HCT116 (cell line): ENCODE measurements around the gene FGD4. TPM values are rescaled to one million over a fixed set of nuclear protein-coding genes. Genes with fewer than 3 reads are reported as not detected.

Source experiments
- ATAC-seq: fragments of 200-7000 bp; cut with Tn5 transposase; 2 replicates; pipeline ENCODE4 v1.9.1; 2020; ENCODE audit warnings: mild to moderate bottlenecking, moderate library complexity
- BruUV-seq: library from RNA; stranded (reverse); fragments of 400-500 nt; replicated peaks from 2 replicates; lab custom pipeline; 2021; lab: Mats Ljungman, UMichigan
- CTCF ChIA-PET: fragments of 300-600 bp; sonication (Branson Sonifier 250); formaldehyde crosslinking; loops from one replicate; lab custom pipeline; 2021; ENCODE audit warnings: antibody characterized with exemption; lab: Charles Lee
- POLR2A ChIA-PET: fragments of 300-600, 350-600 bp; sonication (Branson Sonifier 250); formaldehyde crosslinking; loops from one replicate; lab custom pipeline; 2021; ENCODE audit warnings: antibody characterized with exemption; lab: Charles Lee
- RAD21 ChIA-PET, 2 experiments: fragments of 300-600 bp; sonication (Branson Sonifier 250); formaldehyde crosslinking; loops; one replicate each; lab custom pipeline; 2023; ENCODE audit warnings: low total read pairs in 2 of 2; ENCODE audit not compliant: uncharacterized antibody in 2 of 2, unreplicated experiment in 2 of 2, low non-redundant PET in 1 of 2; lab: Charles Lee
- DNase-seq: peaks from one replicate; pipeline ENCODE4 v3.0.0-alpha.2; 2010; ENCODE audit warnings: low read depth, low spot score
- H2AFZ ChIP-seq: fragments of 200-600 bp; shearing (Covaris generic), sonication (generic); 2 replicates; pipeline ENCODE4 v1.6.1; 2017; ENCODE audit warnings: low read depth, mixed run types, mixed read lengths, antibody characterized with exemption, low read length; ENCODE audit not compliant: poor library complexity, severe bottlenecking
- H3K27ac ChIP-seq: 2 replicates; pipeline ENCODE4 v1.5.1; 2012; ENCODE audit warnings: low read depth, low read length
- H3K27me3 ChIP-seq: fragments of 200-600 bp; sonication (generic); 2 replicates; pipeline ENCODE4 v1.6.1; 2016; ENCODE audit warnings: mixed run types, low read length, mixed read lengths; ENCODE audit not compliant: insufficient read depth
- H3K36me3 ChIP-seq, 2 experiments: fragments of 200-500 bp in 1 of 2; fragments of 200-600 bp in 1 of 2; sonication (Bioruptor generic) in 1 of 2; sonication (generic) in 1 of 2; 2 replicates each; pipeline versions ENCODE4 v1.5.1 to v1.6.1; 2014 to 2016; ENCODE audit warnings: low read length in 2 of 2, inconsistent platforms in 1 of 2, mixed read lengths in 1 of 2, mixed run types in 1 of 2; ENCODE audit not compliant: insufficient read depth in 2 of 2, control insufficient read depth in 1 of 2
- H3K4me1 ChIP-seq, 2 experiments: fragments of 200-600 bp in 1 of 2; sonication (generic) in 1 of 2; 2 replicates each; pipeline versions ENCODE4 v1.5.1 to v1.6.1; 2012 to 2017; ENCODE audit warnings: low read length in 2 of 2, inconsistent platforms in 1 of 2, mild to moderate bottlenecking in 1 of 2, mixed read lengths in 1 of 2, mixed run types in 1 of 2, moderate library complexity in 1 of 2; ENCODE audit not compliant: insufficient read depth in 2 of 2, control insufficient read depth in 1 of 2
- H3K4me2 ChIP-seq: fragments of 200-600 bp; sonication (generic); 2 replicates; pipeline ENCODE4 v1.6.1; 2017; ENCODE audit warnings: mixed run types, low read length, mixed read lengths
- H3K4me3 ChIP-seq, 2 experiments: fragments of 200-600 bp in 1 of 2; sonication (generic) in 1 of 2; replicated peaks in 1 of 2; 2 replicates each; pipeline ENCODE4 v1.5.1; 2011 to 2016; ENCODE audit warnings: low read length in 2 of 2, control low read depth in 1 of 2, low read depth in 1 of 2, mild to moderate bottlenecking in 1 of 2, mixed read lengths in 1 of 2, mixed run types in 1 of 2
- H3K79me2 ChIP-seq: fragments of 200-600 bp; sonication (generic); 2 replicates; pipeline ENCODE4 v1.6.1; 2017; ENCODE audit warnings: mild to moderate bottlenecking, mixed run types, low read length, moderate library complexity, mixed read lengths; ENCODE audit not compliant: insufficient read depth
- H3K9ac ChIP-seq: fragments of 200-600 bp; sonication (generic); 2 replicates; pipeline ENCODE4 v1.6.1; 2016; ENCODE audit warnings: low read length, mixed read lengths
- H3K9me2 ChIP-seq: fragments of 200-600 bp; sonication (generic), shearing (Covaris generic); 2 replicates; pipeline ENCODE4 v1.6.1; 2017; ENCODE audit warnings: mixed run types, mild to moderate bottlenecking, moderate library complexity; ENCODE audit not compliant: insufficient read depth
- H3K9me3 ChIP-seq, 2 experiments: fragments of 200-500 bp in 1 of 2; fragments of 200-600 bp in 1 of 2; sonication (Bioruptor generic) in 1 of 2; sonication (generic) in 1 of 2; 2 replicates each; pipeline ENCODE4 v1.6.1; 2014 to 2017; ENCODE audit warnings: low read length in 2 of 2, mixed read lengths in 2 of 2, inconsistent platforms in 1 of 2, low read depth in 1 of 2, mild to moderate bottlenecking in 1 of 2, mixed run types in 1 of 2, moderate library complexity in 1 of 2; ENCODE audit not compliant: control insufficient read depth in 1 of 2, insufficient read depth in 1 of 2
- H4K20me1 ChIP-seq: fragments of 200-600 bp; sonication (generic), shearing (Covaris generic); 2 replicates; pipeline ENCODE4 v1.6.1; 2017; ENCODE audit warnings: mixed run types, mild to moderate bottlenecking, moderate library complexity; ENCODE audit not compliant: insufficient read depth
- CEBPB ChIP-seq: IDR thresholded peaks from 2 replicates; pipeline ENCODE4 v1.6.1; 2012; ENCODE audit warnings: low read depth
- EGR1 ChIP-seq: IDR thresholded peaks from 2 replicates; pipeline ENCODE4 v1.6.1; 2012; ENCODE audit warnings: low read depth
- EZH2 ChIP-seq: fragments of 200-600 bp; sonication (generic); IDR thresholded peaks from 2 replicates; pipeline ENCODE4 v1.6.1; 2017; ENCODE audit warnings: antibody characterized with exemption, mixed run types
- POLR2A ChIP-seq: IDR thresholded peaks from 2 replicates; pipeline ENCODE4 v1.7.0; 2011; ENCODE audit warnings: borderline replicate concordance; ENCODE audit not compliant: insufficient read depth, insufficient read length; ENCODE audit errors: extremely low read depth
- RAD21 ChIP-seq: IDR thresholded peaks from 2 replicates; pipeline ENCODE4 v1.6.1; 2012; ENCODE audit warnings: low read depth, mild to moderate bottlenecking
- SIN3A ChIP-seq: IDR thresholded peaks from 2 replicates; pipeline ENCODE4 v1.6.1; 2012; ENCODE audit warnings: low read depth
- SP1 ChIP-seq: IDR thresholded peaks from 2 replicates; pipeline ENCODE4 v1.6.1; 2012; ENCODE audit warnings: low read depth
- ZFX ChIP-seq: fragments of 450-650 bp; IDR thresholded peaks from 2 replicates; pipeline ENCODE4 v1.6.1; 2017
- ZNF274 ChIP-seq: fragments of 200-500 bp; sonication (Bioruptor generic); IDR thresholded peaks from 2 replicates; pipeline ENCODE4 v1.6.1; 2014; ENCODE audit warnings: mild to moderate bottlenecking, low read depth, low read length, inconsistent platforms
- intact Hi-C: fragments of 100-400 bp; cut with micrococcal nuclease; formaldehyde crosslinking; loops from 2 replicates; pipeline ENCODE4 v1.10.0; 2022
- total RNA-seq: library from RNA; stranded (reverse); gene quantifications from one replicate; pipeline ENCODE4 v1.2.1, GENCODE V29; 2021; ENCODE audit not compliant: unreplicated experiment
- TF ChIP-seq, protein P1 (sequence below), 3 experiments: fragments of 200-600 bp in 1 of 3; sonication (generic) in 1 of 3; IDR thresholded peaks in 2 of 3; conservative IDR thresholded peaks in 1 of 3; 2 replicates each; pipeline ENCODE4 v1.5.1; 2012 to 2017; ENCODE audit warnings: low read depth in 2 of 3, low read length in 2 of 3, antibody characterized with exemption in 1 of 3, borderline replicate concordance in 1 of 3, control low read depth in 1 of 3, mild to moderate bottlenecking in 1 of 3, mixed read lengths in 1 of 3, mixed run types in 1 of 3, moderate library complexity in 1 of 3; ENCODE audit not compliant: insufficient read depth in 1 of 3
- TF ChIP-seq, protein P2 (sequence below): IDR thresholded peaks from 2 replicates; pipeline ENCODE4 v1.6.1; 2012

The FGD4 gene
- total RNA-seq, 1 experiment from 2014 or later: 7.7 TPM

DNA sequence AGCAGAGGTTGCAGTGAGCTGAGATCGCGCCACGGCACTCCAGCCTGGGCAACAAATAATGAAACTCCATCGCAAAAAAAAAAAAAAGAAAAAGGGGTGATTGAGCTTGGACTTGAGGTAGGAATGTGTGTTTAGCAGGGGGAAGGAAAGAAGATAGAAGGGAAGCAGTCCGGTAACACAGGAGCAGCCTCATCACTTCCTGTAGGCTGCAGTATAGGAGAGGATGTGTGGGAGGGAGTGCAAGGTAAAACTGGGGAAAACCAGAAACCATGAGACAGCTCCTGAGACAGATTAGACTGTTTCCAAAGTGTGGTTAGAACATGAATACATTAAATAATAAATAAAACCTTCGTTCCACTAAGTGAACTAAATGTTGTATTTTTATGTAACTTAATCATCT is 49.2 kb downstream of the FGD4 start:
- no TSS peak for BruUV-seq
- Histone ChIP-seq H3K4me1 (peaks cover 30 to 62% of the 10 kb centered on the region in 2 experiments), H3K79me2 (peaks cover 5% of the 10 kb centered on the region), H3K9me3 (no peaks in the 10 kb centered on the region), H4K20me1 (no peaks in the 10 kb centered on the region), H3K4me2 (peak overlapping the region; percentile 26; the same call in 1 of the 2 replicates), H3K9ac (no peak overlapping the region), H3K27me3 (no peaks in the 10 kb centered on the region), H2AFZ (no peak overlapping the region), H3K27ac (no peak overlapping the region), H3K9me2 (no peaks in the 10 kb centered on the region), H3K36me3 (no peaks in the 10 kb centered on the region), H3K4me3 (no peak overlapping the region)
- RAD21 ChIA-PET: no interaction called here
- DNase-seq (no peak), ATAC-seq (no peak)
- intact Hi-C loops: no loop called here
- POLR2A ChIA-PET: no interaction called here
- TF ChIP-seq SP1 (no peak), EGR1 (no peak), RAD21 (no peak), ZNF274 (no peak), POLR2A (no peak), EZH2 (no peak), ZFX (no peak), SIN3A (no peak), CEBPB (no peak)
- TF ChIP-seq, protein P1, sequence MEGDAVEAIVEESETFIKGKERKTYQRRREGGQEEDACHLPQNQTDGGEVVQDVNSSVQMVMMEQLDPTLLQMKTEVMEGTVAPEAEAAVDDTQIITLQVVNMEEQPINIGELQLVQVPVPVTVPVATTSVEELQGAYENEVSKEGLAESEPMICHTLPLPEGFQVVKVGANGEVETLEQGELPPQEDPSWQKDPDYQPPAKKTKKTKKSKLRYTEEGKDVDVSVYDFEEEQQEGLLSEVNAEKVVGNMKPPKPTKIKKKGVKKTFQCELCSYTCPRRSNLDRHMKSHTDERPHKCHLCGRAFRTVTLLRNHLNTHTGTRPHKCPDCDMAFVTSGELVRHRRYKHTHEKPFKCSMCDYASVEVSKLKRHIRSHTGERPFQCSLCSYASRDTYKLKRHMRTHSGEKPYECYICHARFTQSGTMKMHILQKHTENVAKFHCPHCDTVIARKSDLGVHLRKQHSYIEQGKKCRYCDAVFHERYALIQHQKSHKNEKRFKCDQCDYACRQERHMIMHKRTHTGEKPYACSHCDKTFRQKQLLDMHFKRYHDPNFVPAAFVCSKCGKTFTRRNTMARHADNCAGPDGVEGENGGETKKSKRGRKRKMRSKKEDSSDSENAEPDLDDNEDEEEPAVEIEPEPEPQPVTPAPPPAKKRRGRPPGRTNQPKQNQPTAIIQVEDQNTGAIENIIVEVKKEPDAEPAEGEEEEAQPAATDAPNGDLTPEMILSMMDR (IDR thresholded peaks at IDR 0.05 in 2 of 3, conservative IDR thresholded peaks at IDR 0.05 in 1 of 3; ENCODE audit: borderline replicate concordance in 1 of 3, insufficient read depth in 1 of 3, low read depth in 2 of 3, low read length in 2 of 3): no peak
- TF ChIP-seq, protein P2, sequence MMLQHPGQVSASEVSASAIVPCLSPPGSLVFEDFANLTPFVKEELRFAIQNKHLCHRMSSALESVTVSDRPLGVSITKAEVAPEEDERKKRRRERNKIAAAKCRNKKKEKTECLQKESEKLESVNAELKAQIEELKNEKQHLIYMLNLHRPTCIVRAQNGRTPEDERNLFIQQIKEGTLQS: no peak
- CTCF ChIA-PET: no interaction called here
